Lung microvascular endothelial cell (primary cell): ENCODE data around the gene AGPAT4. TPM values are rescaled to one million over a fixed set of nuclear protein-coding genes. Genes with fewer than 3 reads are reported as not detected.

Experiments used
- DNase-seq, 2 donors: peaks; one replicate each; pipeline versions ENCODE4 v3.0.0 to v3.0.0-alpha.2; 2010; ENCODE audit warnings: low read depth in 2 of 2
- total RNA-seq: library from RNA; depleted of rRNA; stranded (reverse); fragments of >200 nt; gene quantifications from 2 replicates; pipeline ENCODE4 v1.2.1, GENCODE V29; 2014

The AGPAT4 gene
- total RNA-seq, 1 donor from 2014 or later, result 15.9 TPM

DNA sequence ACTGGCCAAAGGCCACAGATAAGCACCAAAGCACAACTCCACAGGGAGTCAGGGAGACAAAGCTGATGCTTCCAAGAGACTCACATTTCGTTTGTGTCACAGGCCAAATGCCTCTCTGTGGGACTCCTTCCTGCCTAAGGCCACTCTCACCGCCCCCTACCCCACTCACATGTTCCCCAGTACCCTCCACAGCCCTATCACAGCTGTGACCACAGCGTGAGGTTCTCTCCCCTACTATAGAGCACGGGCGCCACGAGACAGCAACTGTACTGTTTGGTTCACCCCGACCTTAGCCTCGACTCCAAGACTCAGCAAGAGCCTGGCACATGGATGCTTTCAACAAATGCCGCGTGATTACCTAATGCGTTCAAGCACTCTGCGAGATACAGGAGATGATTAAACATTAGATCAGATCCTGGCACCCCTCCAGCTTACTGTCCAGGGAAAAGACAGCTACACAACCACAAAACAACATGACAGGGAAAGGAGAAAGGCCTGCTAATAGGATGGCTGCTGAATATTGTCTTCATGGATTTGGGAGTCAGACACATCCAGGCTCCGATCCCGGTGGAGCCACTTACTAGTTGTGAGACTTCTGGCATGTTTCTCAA lies 105.5 kb downstream of the AGPAT4 start:
- DNase-seq, result peak; percentile 87 to 98

DNA sequence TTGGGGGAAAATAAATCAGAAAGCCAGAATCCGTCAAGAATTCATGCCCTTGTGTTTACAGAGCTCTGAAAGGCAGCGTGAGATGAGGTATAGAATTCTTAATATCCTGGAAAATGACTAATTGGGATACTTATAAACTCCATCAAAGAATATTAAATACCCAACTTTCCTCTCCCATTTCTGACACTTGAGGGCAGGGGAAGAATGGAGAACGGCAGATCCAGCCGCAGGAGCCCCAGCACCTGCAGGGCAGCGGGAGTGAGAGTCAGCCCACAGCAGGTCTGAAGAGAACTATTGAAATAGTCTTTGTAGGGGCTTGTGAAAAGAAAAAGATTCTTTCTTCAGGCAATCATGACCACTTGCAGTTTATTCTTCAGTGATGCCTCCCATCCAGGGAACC lies 107.2 kb downstream of the AGPAT4 start:
- no peak for DNase-seq

DNA sequence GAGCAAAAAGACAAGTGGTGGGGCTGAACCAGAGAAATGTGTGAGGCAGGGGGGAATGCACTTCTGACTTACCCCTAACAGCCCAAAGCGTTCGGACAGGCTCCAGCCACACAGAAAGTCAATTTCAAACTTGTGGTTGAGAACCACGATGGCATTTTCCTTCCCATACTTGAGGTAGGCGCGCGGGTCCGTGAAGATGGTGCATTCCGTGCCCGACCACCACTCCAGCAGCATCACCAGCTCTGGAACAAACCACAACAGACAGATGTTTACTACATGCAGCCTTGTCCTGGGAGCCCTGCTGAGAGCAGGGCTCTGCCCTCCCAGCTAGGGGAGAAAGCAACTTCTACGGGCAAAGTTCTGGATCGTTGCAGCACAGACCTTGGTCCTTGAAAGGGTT lies 107.7 kb downstream of the AGPAT4 start:
- no peak for DNase-seq

DNA sequence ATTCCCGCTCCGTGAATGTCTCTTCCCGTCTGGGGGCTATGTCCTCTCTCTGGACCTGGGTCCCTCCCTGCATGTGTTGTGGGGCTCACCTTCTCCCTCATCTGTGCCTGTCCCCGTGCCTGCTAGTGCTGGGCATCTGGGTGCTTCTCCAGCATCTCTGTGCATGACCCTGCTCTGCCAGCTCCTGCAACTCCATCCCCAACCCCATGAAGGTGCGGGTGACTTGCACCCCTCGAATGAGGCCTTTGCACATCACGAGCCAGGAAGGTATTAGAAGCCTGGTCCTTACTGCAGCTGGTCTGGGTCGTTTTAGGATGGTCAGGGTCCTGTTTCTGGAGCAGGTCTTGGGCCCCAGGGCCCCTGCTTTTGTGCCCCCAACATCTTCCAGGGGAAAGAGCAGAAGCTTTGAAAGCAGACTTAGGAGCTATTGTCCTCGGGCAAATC lies 109.7 kb downstream of the AGPAT4 start:
- DNase-seq, result no peak

DNA sequence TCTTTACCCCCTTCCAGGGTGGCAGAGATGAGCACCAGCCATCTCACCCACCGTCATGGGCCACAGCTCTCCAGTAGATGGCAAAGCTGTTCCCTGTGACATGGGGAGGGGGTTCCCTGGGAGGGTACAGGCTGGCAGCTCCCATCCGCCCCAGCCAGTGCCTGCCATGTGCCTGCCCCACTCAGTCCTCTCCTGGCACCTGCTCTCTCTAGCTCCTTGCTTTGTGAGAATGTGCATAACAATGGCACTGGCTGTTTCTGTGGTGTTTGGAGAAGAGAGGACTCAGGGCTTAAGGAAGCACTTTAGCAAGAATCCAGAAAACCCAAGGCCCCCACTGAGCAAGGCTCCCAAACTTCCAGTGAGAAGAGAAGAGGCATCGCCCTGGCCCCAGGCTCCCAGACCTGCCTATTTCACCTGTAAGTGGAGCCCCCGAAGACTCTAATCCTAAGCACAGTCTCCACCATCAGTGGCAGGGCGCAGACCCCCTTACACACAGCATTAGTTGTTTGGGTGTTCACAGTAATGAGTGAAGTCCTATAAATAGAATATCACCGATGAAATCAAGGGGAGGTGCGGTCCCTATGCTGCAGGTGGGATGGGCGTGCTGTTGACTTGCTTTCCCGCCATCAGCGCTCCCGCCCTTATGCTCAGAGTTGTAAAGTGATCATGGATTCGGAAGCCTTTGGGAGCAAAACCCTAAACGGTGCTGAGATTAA lies 110.2 kb downstream of the AGPAT4 start:
- no peak for DNase-seq

DNA sequence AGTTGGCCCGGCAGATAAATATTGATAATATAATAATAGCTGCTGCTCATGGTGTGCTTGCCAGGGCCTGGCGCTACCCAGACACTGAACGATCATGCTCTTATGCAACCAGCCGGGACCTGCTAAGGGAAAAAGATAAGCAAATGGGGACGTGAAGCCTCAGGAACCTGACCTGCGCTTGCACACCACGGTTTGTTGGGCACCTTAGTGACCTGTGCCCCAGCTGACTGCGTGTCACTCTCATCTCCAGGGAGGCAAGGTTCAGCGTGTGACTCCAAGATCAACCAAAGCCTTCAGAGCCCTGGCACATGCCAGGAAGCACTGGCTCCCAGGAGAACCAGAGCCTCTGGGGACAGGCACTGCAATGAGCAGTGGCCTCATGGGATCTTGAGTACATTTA lies 111.1 kb downstream of the AGPAT4 start:
- DNase-seq, result no peak

DNA sequence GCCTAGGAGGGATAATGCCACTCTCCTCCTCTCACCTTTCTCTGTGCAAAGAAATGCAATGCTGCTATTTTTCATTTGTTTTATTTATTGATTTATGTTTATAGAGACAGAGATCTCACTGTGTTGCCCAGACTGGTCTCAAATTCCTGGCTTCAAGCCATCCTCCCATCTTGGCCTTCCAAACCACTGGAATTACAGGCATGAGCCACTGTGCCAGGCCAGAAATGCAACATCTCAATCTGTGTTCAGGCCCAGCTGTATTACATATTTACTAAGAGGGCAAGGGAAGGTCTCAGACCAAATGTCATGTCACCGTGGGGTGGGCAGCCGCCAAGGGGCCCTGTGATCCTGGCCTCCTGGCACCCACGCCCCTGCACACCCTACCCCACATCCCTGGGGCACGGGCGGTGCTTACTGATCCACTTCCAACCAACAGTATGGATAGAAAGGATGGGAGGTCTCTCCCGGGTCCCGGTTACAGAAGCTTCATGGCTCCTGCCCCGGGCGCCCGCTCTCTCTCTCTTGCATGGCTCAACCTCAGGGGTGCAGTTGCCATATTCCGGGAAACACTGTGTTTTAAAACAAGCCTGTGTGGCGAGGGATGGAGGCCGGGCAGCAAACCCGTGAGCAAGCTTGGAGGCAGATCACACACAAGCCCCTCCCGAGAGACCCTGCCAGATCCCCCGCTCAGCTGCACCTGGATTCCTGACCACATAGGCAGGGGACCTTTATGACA lies 111.8 kb downstream of the AGPAT4 start:
- DNase-seq, result no peak

DNA sequence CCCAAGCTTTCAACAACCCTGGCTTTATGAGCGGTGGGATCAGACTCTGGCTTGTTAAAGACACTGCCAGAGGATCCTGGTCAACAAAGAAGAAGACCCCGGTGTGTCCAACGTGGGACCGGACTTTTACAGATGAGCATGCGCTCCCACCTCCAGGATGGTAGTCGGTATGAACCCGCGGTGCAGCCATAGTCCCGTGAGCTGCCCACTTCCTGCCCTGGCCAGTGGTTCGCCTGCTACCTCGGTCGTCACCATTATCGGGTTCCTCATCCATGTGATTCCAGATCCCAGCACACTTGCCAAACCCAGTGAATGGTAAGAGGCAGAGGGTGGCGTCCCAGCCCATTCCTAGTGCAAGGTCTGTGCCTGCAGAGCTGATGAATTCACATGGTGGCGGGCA lies 112.7 kb downstream of the AGPAT4 start:
- DNase-seq, result no peak

DNA sequence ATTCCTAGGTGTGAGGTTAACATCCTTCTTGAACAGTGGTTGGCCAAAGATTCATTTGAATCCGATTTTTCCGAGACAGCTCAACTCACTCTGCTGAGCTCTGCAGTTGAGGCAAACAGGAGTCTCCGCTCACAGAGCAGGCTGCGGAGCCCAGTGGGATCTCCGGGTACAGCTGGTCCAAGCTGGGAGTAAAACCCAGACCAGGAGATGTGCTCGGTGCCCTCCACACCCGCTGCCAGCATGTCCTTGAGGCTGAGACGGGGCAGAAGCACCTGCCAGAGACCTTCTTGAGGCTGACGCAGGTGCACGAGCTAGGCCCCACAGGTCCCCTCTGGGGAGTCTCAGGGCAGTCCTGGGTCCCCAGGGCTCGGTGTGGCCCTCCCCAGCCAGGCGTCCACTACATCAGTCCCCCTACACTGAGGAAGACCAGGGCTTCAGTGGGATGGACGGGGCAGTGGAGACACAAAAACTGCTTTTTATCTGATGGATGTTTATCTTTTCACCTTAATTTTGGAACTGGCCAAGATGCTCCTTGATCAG lies 119.0 kb downstream of the AGPAT4 start:
- no peak for DNase-seq

DNA sequence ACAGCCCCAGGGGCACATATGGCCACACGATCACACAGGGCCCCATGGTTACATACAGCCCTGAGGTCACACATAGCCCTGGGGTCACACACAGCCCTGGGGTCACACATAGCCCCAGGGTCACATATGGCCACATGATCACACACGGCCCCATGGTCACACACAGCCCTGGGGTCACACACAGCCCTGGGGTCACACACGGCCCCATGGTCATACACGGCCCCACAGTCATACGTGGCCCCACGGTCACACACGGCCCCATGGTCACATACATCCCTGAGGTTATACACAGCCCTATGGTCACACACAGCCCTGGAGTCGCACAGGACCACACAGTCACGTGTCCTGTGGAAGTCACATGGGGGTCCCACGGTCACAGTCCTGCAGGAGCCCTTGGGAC lies 120.1 kb downstream of the AGPAT4 start:
- DNase-seq, result no peak

DNA sequence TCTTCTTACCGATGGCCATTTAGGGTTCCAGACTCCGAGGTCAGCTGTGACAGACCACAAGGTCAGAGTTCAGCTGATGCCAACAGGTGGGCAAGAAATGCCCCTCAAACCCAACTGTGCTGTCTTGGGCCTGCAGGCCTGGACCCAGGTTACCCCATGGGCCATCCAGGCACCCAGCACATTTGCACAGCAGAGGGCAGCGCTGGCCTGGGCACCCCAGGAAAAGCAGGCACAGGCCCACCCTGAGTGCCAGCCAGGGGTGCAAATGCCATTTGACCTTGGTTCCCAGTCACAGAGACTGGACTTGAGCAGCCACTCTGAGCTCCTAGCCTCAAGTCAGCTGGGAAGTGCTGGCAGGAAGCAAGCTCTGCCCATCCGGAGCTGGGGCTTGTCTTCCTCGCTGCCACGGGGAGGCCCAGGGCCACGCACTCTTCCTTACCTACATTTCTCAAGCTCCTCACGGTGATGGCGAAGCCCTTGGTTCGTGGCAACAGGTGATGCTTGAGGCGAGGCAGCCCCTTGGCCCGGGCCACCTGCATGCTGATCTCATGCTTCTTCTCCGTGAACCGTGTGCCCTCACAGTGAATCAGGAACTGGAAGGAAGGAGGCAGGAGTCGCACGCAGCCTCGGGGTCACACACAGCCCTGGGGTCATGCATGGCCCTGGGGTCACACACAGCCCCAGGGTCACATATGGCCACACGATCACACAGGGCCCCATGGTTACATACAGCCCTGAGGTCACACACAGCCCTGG lies 120.8 kb downstream of the AGPAT4 start:
- DNase-seq, result peak in 1 of 2 donors; percentile 22

DNA sequence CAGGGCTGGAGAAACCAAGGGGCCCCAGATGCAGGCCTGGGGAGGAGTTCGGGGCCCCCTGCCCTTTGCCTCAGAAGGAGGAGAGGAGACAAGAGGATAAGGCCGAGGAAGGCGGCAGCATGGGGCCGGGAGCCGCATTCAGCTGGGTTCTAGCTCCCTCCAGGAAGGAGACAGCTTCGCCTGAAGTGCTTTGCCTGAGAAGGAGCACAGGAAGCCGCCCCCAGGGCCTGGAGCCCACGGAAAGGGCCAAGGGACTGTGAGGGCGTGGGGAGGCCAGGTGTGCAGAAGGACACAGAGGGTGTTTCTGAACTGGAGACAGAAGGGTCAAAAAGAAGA lies 121.4 kb downstream of the AGPAT4 start:
- DNase-seq, result no peak

DNA sequence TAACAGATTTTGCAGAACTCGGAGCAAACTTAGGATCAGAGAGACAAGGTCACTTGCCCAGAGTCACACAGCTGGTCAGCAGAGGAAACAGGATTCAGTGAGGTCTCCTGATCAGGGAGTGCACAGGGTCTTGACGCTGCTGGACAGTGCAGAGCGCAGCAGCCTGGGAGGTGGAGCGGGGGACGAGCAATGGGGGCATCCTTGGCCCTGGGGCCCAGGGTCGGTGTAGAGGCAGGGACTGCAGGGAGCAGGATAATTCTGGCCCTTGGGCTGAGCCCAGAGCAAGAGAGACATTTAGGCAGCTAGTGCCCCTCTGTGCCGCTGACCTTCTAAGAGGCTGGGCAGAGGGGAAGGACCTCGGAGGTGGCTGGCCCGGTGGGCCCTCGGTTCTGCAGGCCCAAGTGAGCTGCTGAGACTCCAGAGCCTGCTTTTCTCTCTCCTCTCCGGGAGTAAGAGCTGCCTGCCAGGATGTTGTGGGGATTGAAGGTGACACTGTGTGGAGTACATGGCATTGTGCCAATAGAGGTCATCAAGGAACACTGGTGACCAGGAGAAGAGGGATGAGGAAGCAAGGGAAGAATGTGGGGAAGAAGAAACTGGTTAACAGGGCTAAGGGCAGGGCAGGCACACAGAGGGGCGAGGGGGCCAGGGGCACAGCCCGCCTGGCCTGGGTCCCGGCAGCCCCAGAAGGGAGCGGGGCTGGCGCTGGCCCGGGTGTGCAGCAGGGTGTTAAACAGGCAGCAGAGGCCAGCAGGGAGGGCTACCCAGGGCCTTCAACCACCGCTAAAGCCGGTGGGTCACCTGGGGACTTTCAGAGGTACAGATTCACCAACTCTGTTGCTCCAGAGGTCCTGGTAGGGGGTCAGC lies 122.0 kb downstream of the AGPAT4 start:
- no peak for DNase-seq

DNA sequence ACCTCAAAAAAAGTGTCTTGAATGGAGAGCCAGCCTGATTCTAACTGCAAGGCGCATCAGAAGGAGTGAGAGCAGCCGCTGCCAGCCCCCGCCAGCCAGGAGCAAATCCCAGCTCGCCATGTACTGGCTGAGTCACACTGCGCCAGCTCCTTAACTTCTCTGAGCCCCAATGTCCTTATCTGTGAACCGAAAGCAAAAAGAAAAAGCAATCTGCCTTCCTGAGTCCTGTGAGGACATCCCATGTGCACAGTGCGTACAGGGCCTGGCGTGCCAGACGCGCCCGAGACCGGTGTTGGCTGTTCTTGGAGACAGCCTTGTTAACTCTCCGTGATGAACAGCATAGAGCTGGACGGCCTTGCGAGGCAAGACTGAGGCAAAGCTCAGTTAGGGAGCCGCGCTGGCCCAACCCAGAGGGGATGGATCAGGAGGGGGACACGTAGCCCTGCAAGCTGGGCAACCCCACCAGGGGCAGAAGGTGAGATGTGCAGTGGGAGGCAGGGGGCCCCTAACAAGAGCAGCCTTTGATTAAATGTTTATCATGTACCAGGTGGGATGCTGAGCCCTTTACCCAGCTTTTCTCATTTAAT lies 122.7 kb downstream of the AGPAT4 start:
- no peak for DNase-seq

DNA sequence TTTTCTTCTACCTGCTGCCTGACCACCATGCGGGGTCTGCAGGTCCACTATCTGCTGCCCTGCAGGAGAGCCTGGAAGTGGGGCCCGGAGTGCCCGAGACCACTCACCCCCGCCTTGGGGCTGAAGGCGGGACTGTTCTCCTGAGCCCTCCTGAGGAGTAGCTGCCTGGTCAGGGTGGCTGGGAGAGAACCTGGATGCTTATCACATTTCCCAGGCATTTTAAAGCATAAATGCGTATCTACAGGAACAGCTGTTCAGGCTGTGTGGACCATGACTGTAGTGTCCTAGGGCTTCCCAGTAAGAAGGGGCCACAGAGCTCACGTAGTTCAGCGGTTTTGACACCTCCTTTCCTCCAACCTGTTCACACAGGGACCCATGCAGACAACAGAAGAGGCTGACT lies 123.3 kb downstream of the AGPAT4 start:
- DNase-seq, result no peak

DNA sequence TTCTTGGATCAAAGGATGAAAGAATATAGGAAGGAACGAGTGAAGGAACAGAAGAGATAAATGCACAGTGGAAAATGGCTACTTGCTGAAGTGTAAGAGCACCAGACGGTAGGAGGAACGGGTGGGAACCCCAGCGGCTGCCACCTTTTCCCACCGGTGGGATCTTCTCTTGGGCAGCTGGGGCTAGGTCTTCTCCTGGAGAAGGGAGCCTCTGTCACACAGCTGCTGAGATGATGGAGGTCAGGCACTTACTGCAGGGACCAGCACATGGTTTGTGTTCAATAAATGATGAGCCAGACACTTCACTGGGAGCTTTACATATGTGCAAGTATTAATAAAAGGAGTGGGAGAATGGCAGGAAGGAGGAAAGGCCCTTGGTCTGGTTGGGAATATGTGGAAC lies 123.7 kb downstream of the AGPAT4 start:
- no peak for DNase-seq

DNA sequence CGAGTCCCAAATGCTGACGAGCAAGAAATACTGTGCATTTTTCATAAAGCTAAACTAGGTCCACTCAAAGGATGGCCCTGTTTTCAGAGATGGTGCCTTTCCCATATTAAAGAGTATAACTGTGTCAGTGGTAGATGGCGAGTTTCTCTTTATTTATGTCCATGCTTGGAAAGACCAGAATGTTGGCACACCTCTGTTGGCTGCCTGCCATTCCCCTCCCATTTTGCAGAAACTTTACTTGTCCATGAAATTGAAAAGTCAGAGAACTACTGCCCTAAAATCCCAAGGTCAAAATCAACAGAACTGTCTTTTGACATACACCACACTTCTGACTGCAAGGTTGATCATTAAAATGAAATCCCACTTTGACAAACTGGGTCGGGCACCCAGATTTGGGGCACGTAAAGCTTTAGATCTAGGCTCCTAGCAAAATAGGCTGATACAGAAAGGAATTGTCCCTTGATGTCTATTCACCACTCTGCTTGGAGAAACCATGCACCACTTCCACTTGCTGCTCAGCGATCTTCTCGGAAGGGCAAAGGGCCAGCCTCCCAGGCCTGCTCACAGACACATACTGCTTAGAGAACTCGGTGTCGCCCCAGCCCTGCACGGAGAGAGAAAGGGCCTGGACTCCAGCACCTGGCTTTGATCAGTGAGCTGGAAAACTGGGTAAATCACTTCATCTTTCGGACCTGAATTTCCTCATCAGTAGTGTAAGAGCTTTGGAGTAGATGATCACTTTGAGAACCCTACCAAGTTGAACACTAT lies 130.0 kb downstream of the AGPAT4 start:
- DNase-seq, result peak in 1 of 2 donors; percentile 21

DNA sequence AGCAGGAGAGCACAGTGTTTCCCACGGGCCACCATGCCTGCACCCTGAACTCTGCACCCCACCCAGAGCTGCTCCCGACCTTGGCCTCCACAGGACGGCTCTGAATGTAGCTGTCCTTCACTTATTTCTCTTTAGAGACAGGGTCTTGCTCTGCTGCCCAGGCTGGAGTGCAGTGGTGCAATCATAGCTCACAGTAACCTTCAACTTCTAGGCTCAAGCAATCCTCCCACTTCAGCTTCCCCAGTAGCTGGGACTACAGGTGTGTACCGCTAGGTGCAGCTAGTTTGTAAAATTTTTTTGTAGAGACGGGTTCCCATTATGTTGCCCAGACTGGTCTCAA lies 130.9 kb downstream of the AGPAT4 start:
- DNase-seq, result no peak

DNA sequence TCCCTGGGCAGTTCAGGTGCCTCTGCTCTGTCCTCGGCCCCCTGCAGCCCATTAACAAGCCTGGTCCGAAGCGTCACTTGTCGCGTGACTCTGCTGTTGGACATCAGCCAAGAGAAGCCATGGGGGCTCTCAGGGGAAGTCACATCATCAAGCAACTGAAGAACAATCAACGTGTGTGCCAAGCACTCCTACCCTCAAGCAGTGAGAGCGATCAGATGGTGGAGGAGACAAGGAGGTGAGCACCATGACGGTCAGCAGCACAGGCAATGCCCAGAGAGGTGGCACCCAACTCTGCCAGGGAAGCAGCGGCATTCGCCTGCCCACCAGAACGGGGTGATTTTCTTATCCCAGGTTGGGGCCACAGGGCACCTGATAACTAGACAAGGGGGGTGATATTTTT lies 132.7 kb downstream of the AGPAT4 start:
- peak in 1 of 2 donors; percentile 65 for DNase-seq

DNA sequence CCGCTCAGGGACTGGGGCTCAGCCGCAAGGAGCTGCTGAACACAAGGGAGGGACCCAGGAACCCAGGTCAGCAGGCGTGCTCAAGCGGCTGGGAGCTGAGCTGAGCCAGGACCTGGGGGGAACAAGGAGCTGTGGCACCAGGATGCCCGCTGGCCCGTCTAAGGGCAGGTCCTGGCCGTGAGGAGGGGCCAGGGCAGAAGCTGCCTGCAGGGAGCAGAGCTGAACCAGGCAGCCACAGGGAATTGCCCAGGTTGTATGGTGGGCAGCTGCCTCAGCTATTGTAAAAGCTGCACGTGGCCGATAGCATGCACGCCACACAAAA lies 133.3 kb downstream of the AGPAT4 start:
- DNase-seq, result no peak
